OCI-LY1 (cell line): ENCODE measurements around the gene TEAD1.

Experiments used
- CTCF ChIP-seq: fragments of 200-600 bp; sonication (generic), shearing (Covaris generic); IDR thresholded peaks from 2 replicates; pipeline ENCODE4 v1.5.1; 2017; ENCODE audit warnings: mild to moderate bottlenecking, antibody characterized with exemption, low read length, moderate library complexity, mixed read lengths
- EZH2 ChIP-seq: fragments of 200-600 bp; sonication (generic), shearing (Covaris generic); IDR thresholded peaks from 2 replicates; pipeline ENCODE4 v1.8.0; 2017; ENCODE audit warnings: borderline replicate concordance, mixed run types, mild to moderate bottlenecking, antibody characterized with exemption, low read length, moderate library complexity, mixed read lengths

GRCh38 chr11:12704049-12704448 lies 29.8 kb downstream of the TEAD1 start:
- TF ChIP-seq CTCF (no peak), EZH2 (no peak)
